Measurements from ENCODE around the gene ADAM22.

Gene ADAM22

GRCh38 chr7:88167721-88168120, 233.7 kb downstream of the ADAM22 start:
- no peak for DNase-seq (ENCODE audit: low spot score)

- peak; percentile 36 for DNase-seq (ENCODE audit: low spot score)
Measured at GRCh38 chr7:88169717-88170320, 235.8 kb downstream of the ADAM22 start.

- DNase-seq (ENCODE audit: low spot score), result no peak
Measured at GRCh38 chr7:88172842-88173241, 238.8 kb downstream of the ADAM22 start.

- no peak for DNase-seq (ENCODE audit: low spot score)
Measured at GRCh38 chr7:88176190-88176589, 242.1 kb downstream of the ADAM22 start.

- no peak for DNase-seq (ENCODE audit: low spot score)
Measured at GRCh38 chr7:88183051-88183450, 249.0 kb downstream of the ADAM22 start.

- no peak for DNase-seq (ENCODE audit: low spot score)
Measured at GRCh38 chr7:88184848-88185304, 250.8 kb downstream of the ADAM22 start.

- no peak for DNase-seq (ENCODE audit: low spot score)
Measured at GRCh38 chr7:88185650-88186049, 251.6 kb downstream of the ADAM22 start.

- DNase-seq (ENCODE audit: low spot score), result no peak
Measured at GRCh38 chr7:88191911-88192310, 257.9 kb downstream of the ADAM22 start.

GRCh38 chr7:88200261-88200660, 266.2 kb downstream of the ADAM22 start:
- DNase-seq (ENCODE audit: low spot score), result peak; percentile 22

GRCh38 chr7:88200789-88201188, 266.7 kb downstream of the ADAM22 start:
- no peak for DNase-seq (ENCODE audit: low spot score)

- DNase-seq (ENCODE audit: low spot score), result no peak
Measured at GRCh38 chr7:88201305-88201704, 267.3 kb downstream of the ADAM22 start.

GRCh38 chr7:88202278-88202677, 268.2 kb downstream of the ADAM22 start:
- DNase-seq (ENCODE audit: low spot score), result no peak

- no peak for DNase-seq (ENCODE audit: low spot score)
Measured at GRCh38 chr7:88202799-88203198, 268.7 kb downstream of the ADAM22 start.

GRCh38 chr7:88203401-88203800, 269.4 kb downstream of the ADAM22 start:
- no peak for DNase-seq (ENCODE audit: low spot score)

- DNase-seq (ENCODE audit: low spot score), result peak; percentile 54
Measured at GRCh38 chr7:88204525-88205110, 270.6 kb downstream of the ADAM22 start.

GRCh38 chr7:88205179-88205578, 271.1 kb downstream of the ADAM22 start:
- DNase-seq (ENCODE audit: low spot score), result peak; percentile 66

GRCh38 chr7:88206254-88206653, 272.2 kb downstream of the ADAM22 start:
- no peak for DNase-seq (ENCODE audit: low spot score)

- no peak for DNase-seq (ENCODE audit: low spot score)
Measured at GRCh38 chr7:88208521-88208920, 274.5 kb downstream of the ADAM22 start.

- no peak for DNase-seq (ENCODE audit: low spot score)
Measured at GRCh38 chr7:88212918-88213317, 278.9 kb downstream of the ADAM22 start.

GRCh38 chr7:88214456-88214855, 280.4 kb downstream of the ADAM22 start:
- DNase-seq (ENCODE audit: low spot score), result no peak

GRCh38 chr7:88215295-88215694, 281.2 kb downstream of the ADAM22 start:
- DNase-seq (ENCODE audit: low spot score), result no peak

- no peak for DNase-seq (ENCODE audit: low spot score)
Measured at GRCh38 chr7:88216276-88216675, 282.2 kb downstream of the ADAM22 start.

GRCh38 chr7:88217675-88218428, 283.8 kb downstream of the ADAM22 start:
- DNase-seq (ENCODE audit: low spot score), result peak; percentile 27

- DNase-seq (ENCODE audit: low spot score), result no peak
Measured at GRCh38 chr7:88218429-88218745, 284.3 kb downstream of the ADAM22 start.

Data from hematopoietic multipotent progenitor cell treated with erythropoietin and hydrocortisone succinate and interleukin-3 and kit ligand, for 15 days (in vitro differentiated cells).